ENCODE data around the gene CDT1. TPM values are rescaled to one million over a fixed set of nuclear protein-coding genes. Genes with fewer than 3 reads are reported as not detected.

Gene CDT1
- total RNA-seq, 1 donor from 2014 or later = 0.26 TPM

DNA sequence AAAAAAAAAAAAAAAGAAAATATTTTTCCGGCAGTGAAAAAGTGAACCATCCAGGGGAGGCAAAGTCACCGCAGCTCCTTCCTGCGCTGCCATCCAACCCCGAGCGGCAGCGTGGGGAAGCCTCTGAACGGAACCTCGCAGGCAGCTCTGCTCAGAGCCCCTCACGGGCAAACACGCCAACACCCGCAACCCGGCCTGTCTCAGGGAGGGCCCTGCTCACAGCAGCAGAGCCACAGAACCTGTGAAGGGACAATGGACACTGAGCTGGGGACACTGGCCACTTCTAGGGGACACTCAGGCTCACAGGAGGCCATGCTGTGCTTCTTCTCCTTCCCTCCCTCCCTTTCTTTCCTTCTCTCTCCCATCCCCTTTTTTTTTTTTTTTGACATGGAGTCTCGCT lies 29.5 kb downstream of the CDT1 start:
- DNase-seq (ENCODE audit: low read depth) = no peak
- Histone ChIP-seq H3K36me3 (ENCODE audit: control insufficient read depth, insufficient read depth, low read length) (peaks cover 6% of the 10 kb centered on the region), H3K27me3 (ENCODE audit: control insufficient read depth, insufficient read depth, low read length) (no peaks in the 10 kb centered on the region), H3K4me3 (ENCODE audit: low read depth, low read length) (no peak overlapping the region)
- TF ChIP-seq CTCF (IDR thresholded peaks at IDR 0.05; ENCODE audit: insufficient read depth, low read length, severe bottlenecking) = no peak
- FAIRE-seq = no peak

DNA sequence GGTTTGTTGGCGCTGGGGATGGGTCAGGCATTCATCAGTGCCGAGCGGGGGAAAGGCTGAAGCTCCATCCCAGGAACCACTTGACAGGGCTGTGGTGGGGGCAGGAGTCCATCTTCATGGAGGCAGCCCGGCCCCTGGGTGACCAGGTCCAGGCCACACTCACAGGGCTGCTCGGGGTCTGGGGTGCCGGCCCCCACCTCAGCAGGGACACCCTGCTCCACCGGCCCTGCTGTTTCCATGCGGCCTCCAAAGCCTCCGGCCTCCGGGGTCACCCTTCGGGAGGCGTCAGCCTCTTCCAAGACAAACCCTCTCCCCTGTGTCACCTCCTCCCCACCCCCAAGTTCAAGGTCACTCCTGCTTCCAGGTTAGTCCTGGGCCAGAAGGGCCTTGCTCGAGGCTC lies 31.1 kb downstream of the CDT1 start:
- H3K36me3 ChIP-seq (ENCODE audit: control insufficient read depth, insufficient read depth, low read length) = peaks cover 11% of the 10 kb centered on the region
- no peak for TF ChIP-seq CTCF (IDR thresholded peaks at IDR 0.05; ENCODE audit: insufficient read depth, low read length, severe bottlenecking)
- H3K4me3 ChIP-seq (ENCODE audit: low read depth, low read length) = no peak overlapping the region
- DNase-seq (ENCODE audit: low read depth) (no peak), FAIRE-seq (no peak)
- H3K27me3 ChIP-seq (ENCODE audit: control insufficient read depth, insufficient read depth, low read length) = no peaks in the 10 kb centered on the region

- DNase-seq (ENCODE audit: low read depth) (no peak), FAIRE-seq (no peak)
- no peak for TF ChIP-seq CTCF (IDR thresholded peaks at IDR 0.05; ENCODE audit: insufficient read depth, low read length, severe bottlenecking)
- H3K4me3 ChIP-seq (ENCODE audit: low read depth, low read length) = no peak overlapping the region
- peaks cover 16% of the 10 kb centered on the region for H3K36me3 ChIP-seq (ENCODE audit: control insufficient read depth, insufficient read depth, low read length)
- no peaks in the 10 kb centered on the region for H3K27me3 ChIP-seq (ENCODE audit: control insufficient read depth, insufficient read depth, low read length)
Observed at GRCh38 chr16:88835383-88835782, 31.8 kb downstream of the CDT1 start.

DNA sequence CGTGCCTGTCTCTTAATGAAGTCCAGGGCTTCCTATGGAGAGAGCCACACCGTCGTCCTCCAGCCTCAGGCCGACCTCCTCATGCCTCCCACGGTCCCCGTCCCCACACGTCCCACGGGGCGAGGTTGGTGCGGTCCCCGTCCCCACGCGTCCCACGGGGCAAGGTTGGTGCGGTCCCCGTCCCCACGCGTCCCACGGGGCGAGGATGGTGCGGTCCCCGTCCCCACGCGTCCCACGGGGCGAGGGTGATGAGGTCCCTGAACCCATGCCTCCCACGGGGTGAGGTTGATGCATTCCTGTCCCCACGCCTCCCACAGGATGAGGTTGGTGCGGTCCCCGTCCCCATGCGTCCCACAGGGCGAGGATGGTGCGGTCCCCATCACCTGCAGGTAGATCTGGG lies 32.2 kb downstream of the CDT1 start:
- FAIRE-seq = no peak
- Histone ChIP-seq H3K4me3 (ENCODE audit: low read depth, low read length) (no peak overlapping the region), H3K36me3 (ENCODE audit: control insufficient read depth, insufficient read depth, low read length) (peaks cover 19% of the 10 kb centered on the region), H3K27me3 (ENCODE audit: control insufficient read depth, insufficient read depth, low read length) (no peaks in the 10 kb centered on the region)
- no peak for TF ChIP-seq CTCF (IDR thresholded peaks at IDR 0.05; ENCODE audit: insufficient read depth, low read length, severe bottlenecking)
- DNase-seq (ENCODE audit: low read depth) = no peak

DNA sequence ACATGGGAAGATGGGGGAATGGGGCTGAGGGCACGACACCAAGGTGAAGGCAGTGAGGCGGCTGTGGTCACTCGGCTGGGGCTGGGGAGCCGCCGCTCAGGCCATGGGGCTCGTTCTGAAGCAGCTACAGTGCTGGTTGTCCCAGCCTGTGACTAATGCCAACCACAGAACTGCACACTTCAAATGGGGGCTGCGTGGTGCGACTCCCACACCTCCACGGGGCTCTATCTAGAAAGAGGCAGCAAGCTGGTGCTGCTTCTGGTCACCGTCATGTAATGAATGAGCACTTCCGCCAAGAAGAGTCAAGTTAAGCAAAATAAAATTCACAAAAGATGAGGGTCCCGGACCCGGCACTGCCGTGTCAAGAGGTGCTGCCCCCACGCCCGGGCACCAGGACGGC lies 33.2 kb downstream of the CDT1 start:
- no peak for TF ChIP-seq CTCF (IDR thresholded peaks at IDR 0.05; ENCODE audit: insufficient read depth, low read length, severe bottlenecking)
- DNase-seq (ENCODE audit: low read depth) (no peak), FAIRE-seq (no peak)
- H3K36me3 ChIP-seq (ENCODE audit: control insufficient read depth, insufficient read depth, low read length) = peaks cover 19% of the 10 kb centered on the region
- H3K27me3 ChIP-seq (ENCODE audit: control insufficient read depth, insufficient read depth, low read length) = no peaks in the 10 kb centered on the region
- H3K4me3 ChIP-seq (ENCODE audit: low read depth, low read length) = no peak overlapping the region

DNA sequence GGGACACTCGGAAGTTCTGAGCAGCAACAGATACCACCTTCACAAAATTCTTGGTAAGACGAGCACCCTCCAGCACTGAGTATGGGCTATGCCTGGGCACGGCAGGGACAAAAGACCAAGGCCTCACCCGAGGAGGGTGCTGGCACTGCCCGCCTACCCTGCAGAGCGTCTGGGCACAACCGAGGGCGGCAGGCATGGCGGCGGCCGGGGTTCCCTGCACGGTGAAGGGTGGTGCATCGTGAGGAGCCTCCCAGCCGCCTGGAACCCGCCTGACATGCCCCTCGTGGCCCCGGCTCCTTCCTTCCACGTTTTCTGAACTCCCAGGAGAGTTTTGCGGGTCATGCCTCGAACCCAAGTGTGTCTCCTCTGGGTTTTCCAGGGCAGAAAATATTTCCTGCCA lies 34.2 kb downstream of the CDT1 start:
- FAIRE-seq (no peak), DNase-seq (ENCODE audit: low read depth) (no peak)
- peaks cover 19% of the 10 kb centered on the region for H3K36me3 ChIP-seq (ENCODE audit: control insufficient read depth, insufficient read depth, low read length)
- no peak for TF ChIP-seq CTCF (IDR thresholded peaks at IDR 0.05; ENCODE audit: insufficient read depth, low read length, severe bottlenecking)
- H3K4me3 ChIP-seq (ENCODE audit: low read depth, low read length) = no peak overlapping the region
- H3K27me3 ChIP-seq (ENCODE audit: control insufficient read depth, insufficient read depth, low read length) = no peaks in the 10 kb centered on the region

Data from bronchial epithelial cell (primary cell).